Fibroblast of lung (primary cell): Measurements from ENCODE around the gene KIAA1328. TPM values are rescaled to one million over a fixed set of nuclear protein-coding genes. Genes with fewer than 3 reads are reported as not detected.

Source experiments
- DNase-seq, 2 donors: peaks; one replicate each; pipeline versions ENCODE4 v3.0.0 to v3.0.0-alpha.2; 2010; ENCODE audit warnings: low read depth in 2 of 2
- H2AFZ ChIP-seq: 2 replicates; pipeline ENCODE4 v1.5.1; 2012; ENCODE audit warnings: low read length, control low read depth, inconsistent platforms
- H3K27ac ChIP-seq: 2 replicates; pipeline ENCODE4 v1.5.1; 2011; ENCODE audit warnings: low read length, control low read depth; ENCODE audit not compliant: insufficient read depth
- H3K27me3 ChIP-seq: 2 replicates; pipeline ENCODE4 v1.5.1; 2011; ENCODE audit warnings: mild to moderate bottlenecking, low read length; ENCODE audit not compliant: control insufficient read depth, insufficient read depth
- H3K36me3 ChIP-seq: 2 replicates; pipeline ENCODE4 v1.5.1; 2011; ENCODE audit warnings: low read length; ENCODE audit not compliant: control insufficient read depth, insufficient read depth
- H3K4me1 ChIP-seq: 2 replicates; pipeline ENCODE4 v1.5.1; 2011; ENCODE audit warnings: low read length; ENCODE audit not compliant: control insufficient read depth, insufficient read depth; ENCODE audit errors: extremely low read depth
- H3K4me2 ChIP-seq: 2 replicates; pipeline ENCODE4 v1.5.1; 2011; ENCODE audit warnings: low read length, control low read depth; ENCODE audit not compliant: insufficient read depth; ENCODE audit errors: extremely low read depth
- H3K4me3 ChIP-seq, 4 experiments: fragments of 200-600 bp in 1 of 4; sonication (generic) in 1 of 4; replicated peaks in 1 of 4; 2 replicates each; pipeline ENCODE4 v1.5.1; 2011 to 2016; ENCODE audit warnings: low read length in 4 of 4, low read depth in 3 of 4, mild to moderate bottlenecking in 3 of 4, control low read depth in 2 of 4, inconsistent platforms in 1 of 4, mixed read lengths in 1 of 4; ENCODE audit not compliant: insufficient read depth in 1 of 4; ENCODE audit errors: control extremely low read depth in 1 of 4
- H3K79me2 ChIP-seq: 2 replicates; pipeline ENCODE4 v1.5.1; 2012; ENCODE audit warnings: mild to moderate bottlenecking, low read length, inconsistent platforms; ENCODE audit not compliant: control insufficient read depth, insufficient read depth
- H3K9ac ChIP-seq: 2 replicates; pipeline ENCODE4 v1.5.1; 2011; ENCODE audit warnings: mild to moderate bottlenecking, low read length, control low read depth; ENCODE audit not compliant: insufficient read depth
- H3K9me3 ChIP-seq: 2 replicates; pipeline ENCODE4 v1.5.1; 2012; ENCODE audit warnings: low read depth, low read length; ENCODE audit not compliant: control insufficient read depth, insufficient read depth
- H4K20me1 ChIP-seq: 2 replicates; pipeline ENCODE4 v1.5.1; 2011; ENCODE audit warnings: low read length; ENCODE audit not compliant: control insufficient read depth, insufficient read depth; ENCODE audit errors: extremely low read depth
- CTCF ChIP-seq, 2 donors: IDR thresholded peaks in 1 of 2; conservative IDR thresholded peaks in 1 of 2; 1 replicate in 1 of 2; 2 replicates in 1 of 2; pipeline ENCODE4 v1.5.1; 2011 to 2012; ENCODE audit warnings: low read length in 2 of 2, control low read depth in 1 of 2, inconsistent platforms in 1 of 2, low read depth in 1 of 2, mild to moderate bottlenecking in 1 of 2
- EZH2 ChIP-seq: IDR thresholded peaks from 2 replicates; pipeline ENCODE4 v1.5.1; 2012; ENCODE audit warnings: low read length, control low read depth, mild to moderate bottlenecking; ENCODE audit errors: missing control alignments
- polyA plus RNA-seq, 2 donors: library from polyadenylated mRNA; depleted of rRNA in 1 of 2; stranded (reverse) in 1 of 2; unstranded in 1 of 2; fragments of >200 nt; gene quantifications; 2 replicates each; pipeline ENCODE4 v1.2.1, GENCODE V29; 2011 to 2012; ENCODE audit warnings: missing spikeins in 1 of 2
- total RNA-seq: library from RNA; depleted of rRNA; stranded (reverse); fragments of >200 nt; gene quantifications from 2 replicates; pipeline ENCODE4 v1.2.1, GENCODE V29; 2014

KIAA1328 gene
- total and polyA plus RNA-seq, 2 donors (not counting 1 experiment from before 2014, with no cell fraction given), result 4.3 to 4.5 TPM

GRCh38 chr18:37055137-37055802 is 226.3 kb downstream of the KIAA1328 start:
- Histone ChIP-seq H3K9ac (no peak overlapping the region), H3K27me3 (no peaks in the 10 kb centered on the region), H2AFZ (no peak overlapping the region), H3K4me2 (no peak overlapping the region), H4K20me1 (no peaks in the 10 kb centered on the region), H3K79me2 (no peaks in the 10 kb centered on the region), H3K4me1 (no peaks in the 10 kb centered on the region), H3K36me3 (no peaks in the 10 kb centered on the region), H3K9me3 (no peaks in the 10 kb centered on the region), H3K27ac (no peak overlapping the region), H3K4me3 (no peak overlapping the region)
- DNase-seq, result peak in 1 of 2 donors; percentile 1
- TF ChIP-seq EZH2 (no peak), CTCF (conservative IDR thresholded peaks at IDR 0.05 in 1 of 2, IDR thresholded peaks at IDR 0.05 in 1 of 2; ENCODE audit: low read depth in 1 of 2, low read length in 2 of 2) (no peak)

- Histone ChIP-seq H3K79me2 (no peaks in the 10 kb centered on the region), H4K20me1 (no peaks in the 10 kb centered on the region), H3K4me3 (no peak overlapping the region), H2AFZ (no peak overlapping the region), H3K27me3 (no peaks in the 10 kb centered on the region), H3K9me3 (no peaks in the 10 kb centered on the region), H3K9ac (no peak overlapping the region), H3K27ac (no peak overlapping the region), H3K4me1 (no peaks in the 10 kb centered on the region), H3K4me2 (no peak overlapping the region), H3K36me3 (no peaks in the 10 kb centered on the region)
- TF ChIP-seq EZH2, result no peak
- TF ChIP-seq CTCF (conservative IDR thresholded peaks at IDR 0.05 in 1 of 2, IDR thresholded peaks at IDR 0.05 in 1 of 2; ENCODE audit: low read depth in 1 of 2, low read length in 2 of 2), result no peak
- DNase-seq, result no peak
Measured at GRCh38 chr18:37064187-37064586, 235.3 kb downstream of the KIAA1328 start.

GRCh38 chr18:37065254-37065653 is 236.3 kb downstream of the KIAA1328 start:
- no peaks in the 10 kb centered on the region for H3K9me3 ChIP-seq
- no peak overlapping the region for H3K9ac ChIP-seq
- no peaks in the 10 kb centered on the region for H3K4me1 ChIP-seq
- H2AFZ ChIP-seq, result no peak overlapping the region
- H3K79me2 ChIP-seq, result no peaks in the 10 kb centered on the region
- H3K4me2 ChIP-seq, result no peak overlapping the region
- no peaks in the 10 kb centered on the region for H3K27me3 ChIP-seq
- H3K4me3 ChIP-seq, result no peak overlapping the region
- no peak overlapping the region for H3K27ac ChIP-seq
- DNase-seq, result no peak
- no peaks in the 10 kb centered on the region for H3K36me3 ChIP-seq
- H4K20me1 ChIP-seq, result no peaks in the 10 kb centered on the region
- no peak for TF ChIP-seq CTCF (conservative IDR thresholded peaks at IDR 0.05 in 1 of 2, IDR thresholded peaks at IDR 0.05 in 1 of 2; ENCODE audit: low read depth in 1 of 2, low read length in 2 of 2)
- no peak for TF ChIP-seq EZH2
